ENCODE measurements around the gene WNT3.
"Not testable (repeated sequence)": the region's sequence is repeated elsewhere in the genome, so short reads cannot be mapped to it uniquely, and the experiment has no call there.

Gene WNT3

DNA sequence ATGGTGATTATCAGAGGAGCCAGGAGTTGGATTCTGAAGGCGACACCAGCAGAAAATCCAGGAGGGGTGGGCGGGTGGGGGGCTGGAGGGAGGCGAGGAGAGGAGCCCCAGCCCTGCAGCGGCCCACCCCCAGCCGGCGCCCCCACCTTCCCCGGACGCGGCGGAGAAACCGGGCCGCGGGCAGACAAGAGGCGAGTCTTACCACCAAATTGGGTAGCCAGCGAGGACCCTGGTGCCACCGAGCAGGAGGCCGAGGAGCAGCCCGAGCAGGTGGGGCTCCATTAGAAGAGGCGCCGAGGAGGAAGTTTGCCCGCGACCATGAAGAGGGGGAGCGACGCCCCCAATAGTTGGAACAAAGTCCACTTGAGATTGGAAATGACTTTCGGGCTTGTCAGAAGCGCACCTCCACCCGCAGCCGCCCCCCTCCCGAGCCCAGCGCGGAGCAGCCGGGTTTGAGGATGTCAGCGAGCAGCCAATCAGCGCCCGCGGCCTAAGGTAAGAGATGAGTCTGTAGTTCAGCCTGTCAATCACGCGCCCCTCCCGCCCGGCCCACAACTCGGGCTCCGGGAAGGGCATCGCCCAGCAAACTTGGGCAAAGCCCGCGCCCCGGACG is at the start of gene WNT3:
WNT3 (minus strand) TSS at position 377 of the 613 bp plus-strand sequence; CDS start at position 282, 95 bp downstream.
- DNase-seq: peak; percentile 33

GRCh38 chr17:46866747-46867146 is 48.3 kb upstream of the WNT3 start:
- DNase-seq: no peak

GRCh38 chr17:46866325-46866724 is 47.8 kb upstream of the WNT3 start:
- no peak for DNase-seq

DNA sequence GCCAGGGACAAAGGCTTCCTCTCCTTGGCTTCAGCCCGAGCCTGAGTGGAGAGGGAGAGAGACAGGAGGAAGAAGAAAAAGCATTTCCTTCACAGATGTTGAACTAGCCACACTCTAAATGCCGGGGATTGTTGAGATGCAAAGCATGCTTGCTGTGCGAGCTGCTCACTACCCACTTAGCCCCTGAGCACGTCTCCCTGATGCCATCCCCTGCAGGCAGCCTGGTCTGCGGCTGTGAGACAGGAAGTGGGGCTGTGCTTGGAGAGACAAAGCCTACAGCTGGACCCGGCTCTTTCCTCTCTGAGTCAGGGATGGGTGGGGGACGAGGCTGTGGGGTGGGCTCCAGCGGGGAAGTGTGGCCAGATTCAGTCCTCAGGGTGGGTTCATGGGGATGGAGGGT is 46.6 kb upstream of the WNT3 start:
- DNase-seq: no peak

GRCh38 chr17:46863383-46864121 is 45.1 kb upstream of the WNT3 start:
- no peak for DNase-seq

- DNase-seq: no peak
Measured at GRCh38 chr17:46862949-46863348, 44.5 kb upstream of the WNT3 start.

DNA sequence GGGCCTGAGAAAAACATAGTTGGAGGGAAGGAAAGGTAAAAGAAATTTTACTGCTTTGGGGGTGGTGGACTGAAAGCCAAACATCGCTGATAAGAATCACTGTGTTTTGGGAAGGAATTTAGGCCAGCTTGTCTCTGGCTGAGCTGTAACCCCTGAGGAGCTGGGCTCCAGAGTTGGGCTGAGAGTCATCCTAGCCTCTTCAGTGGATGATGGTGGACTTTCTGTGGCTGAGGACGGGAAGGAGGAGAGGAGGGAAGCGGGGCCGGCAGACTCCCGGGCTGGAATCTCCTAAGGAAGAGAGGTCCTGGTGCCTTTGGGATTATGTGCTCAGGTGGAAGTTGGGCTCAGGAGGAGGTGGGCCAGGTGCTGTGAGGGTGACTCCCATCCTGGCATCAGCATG is 41.5 kb upstream of the WNT3 start:
- DNase-seq: no peak

DNA sequence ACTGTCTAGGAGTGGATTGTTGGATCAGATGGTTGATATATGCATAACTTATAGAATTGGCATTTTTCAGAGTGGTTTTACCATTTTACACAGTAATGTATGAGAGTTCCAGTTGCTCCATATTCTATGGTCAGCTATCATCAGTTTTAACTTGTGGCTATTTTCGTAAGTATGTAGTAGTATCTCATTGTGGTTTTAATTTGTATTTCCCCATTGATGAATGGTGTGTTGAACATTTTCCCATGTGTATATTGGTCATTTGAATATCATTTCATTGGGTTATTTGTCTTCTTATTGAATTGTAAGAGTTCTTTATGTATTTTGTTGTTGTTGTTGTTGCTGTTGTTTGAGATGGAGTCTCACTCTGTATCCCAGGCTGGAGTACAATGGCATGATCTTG is 39.1 kb upstream of the WNT3 start:
- DNase-seq: no peak

GRCh38 chr17:46854948-46855347 is 36.5 kb upstream of the WNT3 start:
- DNase-seq: no peak

- no peak for DNase-seq
Measured at GRCh38 chr17:46854515-46854914, 36.0 kb upstream of the WNT3 start.

DNA sequence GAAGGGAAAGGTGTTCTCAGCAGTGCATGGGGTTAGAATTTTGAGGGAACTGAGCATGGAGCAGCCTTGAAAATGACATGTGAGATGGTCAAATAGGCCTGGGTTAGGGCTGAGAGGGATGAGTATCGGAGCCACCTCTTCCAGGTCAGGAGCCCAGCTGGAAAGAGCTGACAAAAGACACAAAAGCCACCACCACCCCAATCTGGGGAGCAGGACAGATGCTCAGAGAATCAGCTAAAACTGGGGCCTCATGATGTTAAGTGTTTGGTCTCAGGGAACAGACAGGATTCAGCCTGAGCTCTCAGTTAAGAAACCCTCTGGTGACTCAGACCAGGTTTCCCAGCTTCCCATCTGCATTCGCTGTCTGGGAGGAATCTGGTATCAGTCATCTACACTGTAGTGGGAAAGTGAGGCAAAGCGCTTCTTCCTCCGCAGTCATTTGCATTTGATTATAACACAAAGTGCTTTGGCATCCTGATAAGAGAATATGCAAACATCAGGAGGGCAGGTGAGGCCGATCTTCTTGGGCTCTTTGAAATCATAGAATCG is 35.5 kb upstream of the WNT3 start:
- no peak for DNase-seq

- peak; percentile 86 for DNase-seq
Measured at GRCh38 chr17:46851029-46851741, 32.7 kb upstream of the WNT3 start, which contains the start of gene WNT9B. TSS of gene WNT9B (plus strand) at chr17:46851583. CDS start at chr17:46851639, 56 bp downstream.

DNA sequence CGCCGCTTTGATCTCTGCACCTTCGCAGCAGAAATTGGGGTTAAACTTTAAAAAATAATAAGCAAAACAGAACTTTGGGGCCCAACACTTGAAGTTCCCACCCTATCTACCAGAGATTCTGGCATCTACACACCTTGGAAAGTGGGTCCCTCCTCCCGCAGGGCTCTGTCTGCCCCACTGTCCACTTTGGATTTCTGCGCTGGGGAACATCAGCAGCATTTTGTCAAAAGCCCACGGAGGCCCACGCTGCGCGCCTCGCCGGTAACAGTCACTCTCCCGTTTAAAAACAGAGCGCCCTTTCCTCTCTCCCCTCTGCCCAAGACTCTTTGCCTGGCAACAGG is 32.2 kb upstream of the WNT3 start:
- DNase-seq: no peak

GRCh38 chr17:46848534-46848933 is 30.0 kb upstream of the WNT3 start:
- no peak for DNase-seq

DNA sequence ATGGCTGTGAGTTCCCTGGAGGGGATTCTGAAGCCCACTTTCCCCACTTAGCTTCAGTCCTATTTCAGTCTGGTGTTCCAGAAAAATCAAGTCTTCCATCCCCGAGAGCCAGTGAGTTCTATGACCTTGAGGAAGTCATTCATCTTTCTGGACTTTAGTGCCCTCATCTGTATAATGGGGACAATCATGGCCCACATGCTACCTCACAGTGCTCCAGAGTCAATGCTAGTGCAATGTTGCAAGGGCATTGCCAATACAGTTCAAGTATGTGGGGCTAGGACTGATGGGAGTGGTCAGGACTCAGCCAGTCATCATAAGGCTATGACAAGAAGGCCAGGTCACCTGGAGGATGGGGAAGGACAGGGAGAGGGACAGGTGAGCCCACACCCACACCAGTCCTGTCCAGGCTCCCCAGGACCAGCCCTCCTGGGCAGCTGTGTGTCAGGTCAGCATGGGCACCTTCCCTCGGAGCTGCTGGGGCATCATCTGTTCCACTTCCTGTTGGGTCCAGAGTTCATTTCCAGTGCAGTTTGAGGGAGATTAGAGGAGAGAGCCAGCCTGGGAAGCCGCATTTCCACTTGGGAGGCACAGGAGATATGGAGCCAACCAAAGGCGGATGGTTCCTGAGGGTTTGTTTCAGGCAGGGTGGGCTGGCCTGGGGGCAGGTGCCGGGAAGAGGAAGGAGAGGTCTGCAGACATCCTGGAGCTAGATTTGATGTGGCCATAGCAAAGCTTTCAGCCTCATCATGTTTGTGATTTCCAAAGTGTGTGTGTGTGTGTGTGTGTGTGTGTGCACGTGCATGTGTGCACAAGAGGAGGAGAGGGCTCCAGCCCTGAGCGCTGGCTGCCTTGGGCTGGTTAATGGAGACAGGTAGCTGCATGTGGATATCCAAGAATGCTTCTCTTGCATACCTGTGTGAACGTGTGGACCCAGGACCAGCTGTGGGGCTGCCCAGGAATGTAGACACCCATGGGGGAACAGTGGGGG is 29.0 kb upstream of the WNT3 start:
- no peak for DNase-seq

DNA sequence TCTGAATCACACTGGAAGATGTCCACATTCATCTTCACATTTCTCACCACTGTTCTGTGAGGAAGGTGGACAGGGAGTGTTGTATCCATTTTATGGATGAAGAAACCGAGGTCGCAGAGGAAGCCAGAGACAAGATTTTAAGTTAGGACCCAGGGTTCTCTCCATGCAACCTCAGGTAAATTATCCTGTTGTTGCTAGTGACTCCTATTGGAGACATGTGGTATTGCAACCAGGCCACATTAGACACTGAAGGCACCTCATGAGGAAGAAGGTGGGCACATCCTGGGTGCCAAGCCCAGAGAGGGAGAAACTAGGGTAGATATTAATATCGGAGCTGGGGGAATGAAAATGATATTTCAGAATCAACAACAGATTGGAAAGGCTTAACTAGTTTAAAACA is 24.3 kb upstream of the WNT3 start:
- no peak for DNase-seq

GRCh38 chr17:46841561-46842379 is 23.3 kb upstream of the WNT3 start:
- peak; percentile 24 for DNase-seq

GRCh38 chr17:46840596-46840995 is 22.1 kb upstream of the WNT3 start:
- not testable (repeated sequence) for DNase-seq

- DNase-seq: no peak
Measured at GRCh38 chr17:46839211-46839610, 20.7 kb upstream of the WNT3 start.

GRCh38 chr17:46837521-46837920 is 19.0 kb upstream of the WNT3 start:
- no peak for DNase-seq

- DNase-seq: no peak
Measured at GRCh38 chr17:46836500-46836899, 18.0 kb upstream of the WNT3 start.

GRCh38 chr17:46834846-46835245 is 16.4 kb upstream of the WNT3 start:
- no peak for DNase-seq
